Epithelial cell of proximal tubule (primary cell): Measurements from ENCODE around the gene LAMA1. TPM values are rescaled to one million over a fixed set of nuclear protein-coding genes. Genes with fewer than 3 reads are reported as not detected.

Experiments
- DNase-seq: peaks from one replicate; pipeline ENCODE4 v3.0.0-alpha.2; 2011; ENCODE audit warnings: low read depth
- H3K4me3 ChIP-seq: 2 replicates; pipeline ENCODE4 v1.5.1; 2011; ENCODE audit warnings: low read depth, mild to moderate bottlenecking, low read length
- total RNA-seq: library from RNA; depleted of rRNA; stranded (reverse); fragments of >200 nt; gene quantifications from 2 replicates; pipeline ENCODE4 v1.2.3, GENCODE V29; 2015
- TF ChIP-seq, protein P1 (sequence below): conservative IDR thresholded peaks from 2 replicates; pipeline ENCODE4 v1.5.1; 2012; ENCODE audit warnings: low read depth, mild to moderate bottlenecking, low read length

LAMA1 gene, protein sequence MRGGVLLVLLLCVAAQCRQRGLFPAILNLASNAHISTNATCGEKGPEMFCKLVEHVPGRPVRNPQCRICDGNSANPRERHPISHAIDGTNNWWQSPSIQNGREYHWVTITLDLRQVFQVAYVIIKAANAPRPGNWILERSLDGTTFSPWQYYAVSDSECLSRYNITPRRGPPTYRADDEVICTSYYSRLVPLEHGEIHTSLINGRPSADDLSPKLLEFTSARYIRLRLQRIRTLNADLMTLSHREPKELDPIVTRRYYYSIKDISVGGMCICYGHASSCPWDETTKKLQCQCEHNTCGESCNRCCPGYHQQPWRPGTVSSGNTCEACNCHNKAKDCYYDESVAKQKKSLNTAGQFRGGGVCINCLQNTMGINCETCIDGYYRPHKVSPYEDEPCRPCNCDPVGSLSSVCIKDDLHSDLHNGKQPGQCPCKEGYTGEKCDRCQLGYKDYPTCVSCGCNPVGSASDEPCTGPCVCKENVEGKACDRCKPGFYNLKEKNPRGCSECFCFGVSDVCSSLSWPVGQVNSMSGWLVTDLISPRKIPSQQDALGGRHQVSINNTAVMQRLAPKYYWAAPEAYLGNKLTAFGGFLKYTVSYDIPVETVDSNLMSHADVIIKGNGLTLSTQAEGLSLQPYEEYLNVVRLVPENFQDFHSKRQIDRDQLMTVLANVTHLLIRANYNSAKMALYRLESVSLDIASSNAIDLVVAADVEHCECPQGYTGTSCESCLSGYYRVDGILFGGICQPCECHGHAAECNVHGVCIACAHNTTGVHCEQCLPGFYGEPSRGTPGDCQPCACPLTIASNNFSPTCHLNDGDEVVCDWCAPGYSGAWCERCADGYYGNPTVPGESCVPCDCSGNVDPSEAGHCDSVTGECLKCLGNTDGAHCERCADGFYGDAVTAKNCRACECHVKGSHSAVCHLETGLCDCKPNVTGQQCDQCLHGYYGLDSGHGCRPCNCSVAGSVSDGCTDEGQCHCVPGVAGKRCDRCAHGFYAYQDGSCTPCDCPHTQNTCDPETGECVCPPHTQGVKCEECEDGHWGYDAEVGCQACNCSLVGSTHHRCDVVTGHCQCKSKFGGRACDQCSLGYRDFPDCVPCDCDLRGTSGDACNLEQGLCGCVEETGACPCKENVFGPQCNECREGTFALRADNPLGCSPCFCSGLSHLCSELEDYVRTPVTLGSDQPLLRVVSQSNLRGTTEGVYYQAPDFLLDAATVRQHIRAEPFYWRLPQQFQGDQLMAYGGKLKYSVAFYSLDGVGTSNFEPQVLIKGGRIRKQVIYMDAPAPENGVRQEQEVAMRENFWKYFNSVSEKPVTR (N-terminal part only)
- total RNA-seq: 10.1 and 23.2 TPM in 2 replicates

DNA sequence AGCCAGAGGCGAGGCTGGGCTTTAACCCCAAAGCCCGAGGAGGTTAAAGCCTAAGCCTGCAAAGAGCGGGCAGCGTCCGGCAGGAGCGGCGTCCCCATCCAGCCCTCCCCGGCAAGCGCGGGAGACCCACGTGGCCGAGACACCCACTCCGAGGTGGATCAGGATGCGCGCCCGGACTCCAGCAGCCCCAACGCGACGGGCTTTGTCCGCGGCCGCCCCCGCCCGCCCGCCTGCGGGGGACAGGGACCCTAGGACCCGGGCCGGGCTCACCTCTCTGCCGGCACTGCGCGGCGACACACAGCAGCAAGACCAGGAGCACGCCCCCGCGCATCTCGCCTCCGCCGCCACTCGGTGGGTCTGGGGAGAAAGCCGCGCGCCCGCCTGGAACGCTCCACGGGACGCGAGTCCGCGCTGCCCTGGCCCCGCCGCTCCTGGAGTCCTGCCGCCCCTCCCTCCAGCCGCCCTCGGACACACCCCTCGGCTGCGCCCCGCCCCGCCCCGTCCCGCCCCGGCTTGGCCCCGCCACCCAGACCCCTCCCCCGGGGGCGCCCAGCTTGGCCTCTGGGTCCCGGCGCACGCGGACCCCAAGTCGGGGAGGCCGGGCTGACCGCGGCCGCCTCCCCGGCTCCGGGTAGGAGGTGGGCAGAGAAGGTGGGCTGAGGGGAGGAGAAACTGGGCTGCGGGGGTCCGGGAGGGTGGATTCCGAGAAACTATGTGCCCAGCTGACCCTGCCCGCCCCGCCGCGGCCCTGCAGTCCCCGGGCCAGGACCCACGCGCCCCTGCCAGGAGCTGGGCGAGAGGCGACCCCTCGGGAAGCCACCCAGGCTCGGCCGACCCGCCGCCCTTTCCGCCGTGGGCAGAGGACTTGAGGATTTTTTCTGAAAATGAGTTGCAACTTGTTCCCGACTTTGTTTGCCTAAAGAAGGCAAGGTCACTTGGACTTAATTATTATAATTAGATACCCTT lies at the start of gene LAMA1:
Gene LAMA1 (minus strand): TSS at position 408 of the 966 bp plus-strand sequence. CDS start 77 bp downstream, at position 331.
- TF ChIP-seq, protein P1, sequence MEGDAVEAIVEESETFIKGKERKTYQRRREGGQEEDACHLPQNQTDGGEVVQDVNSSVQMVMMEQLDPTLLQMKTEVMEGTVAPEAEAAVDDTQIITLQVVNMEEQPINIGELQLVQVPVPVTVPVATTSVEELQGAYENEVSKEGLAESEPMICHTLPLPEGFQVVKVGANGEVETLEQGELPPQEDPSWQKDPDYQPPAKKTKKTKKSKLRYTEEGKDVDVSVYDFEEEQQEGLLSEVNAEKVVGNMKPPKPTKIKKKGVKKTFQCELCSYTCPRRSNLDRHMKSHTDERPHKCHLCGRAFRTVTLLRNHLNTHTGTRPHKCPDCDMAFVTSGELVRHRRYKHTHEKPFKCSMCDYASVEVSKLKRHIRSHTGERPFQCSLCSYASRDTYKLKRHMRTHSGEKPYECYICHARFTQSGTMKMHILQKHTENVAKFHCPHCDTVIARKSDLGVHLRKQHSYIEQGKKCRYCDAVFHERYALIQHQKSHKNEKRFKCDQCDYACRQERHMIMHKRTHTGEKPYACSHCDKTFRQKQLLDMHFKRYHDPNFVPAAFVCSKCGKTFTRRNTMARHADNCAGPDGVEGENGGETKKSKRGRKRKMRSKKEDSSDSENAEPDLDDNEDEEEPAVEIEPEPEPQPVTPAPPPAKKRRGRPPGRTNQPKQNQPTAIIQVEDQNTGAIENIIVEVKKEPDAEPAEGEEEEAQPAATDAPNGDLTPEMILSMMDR: no peak
- no peak for DNase-seq
- H3K4me3 ChIP-seq: peak within 1 kb of the TSS; percentile 65

DNA sequence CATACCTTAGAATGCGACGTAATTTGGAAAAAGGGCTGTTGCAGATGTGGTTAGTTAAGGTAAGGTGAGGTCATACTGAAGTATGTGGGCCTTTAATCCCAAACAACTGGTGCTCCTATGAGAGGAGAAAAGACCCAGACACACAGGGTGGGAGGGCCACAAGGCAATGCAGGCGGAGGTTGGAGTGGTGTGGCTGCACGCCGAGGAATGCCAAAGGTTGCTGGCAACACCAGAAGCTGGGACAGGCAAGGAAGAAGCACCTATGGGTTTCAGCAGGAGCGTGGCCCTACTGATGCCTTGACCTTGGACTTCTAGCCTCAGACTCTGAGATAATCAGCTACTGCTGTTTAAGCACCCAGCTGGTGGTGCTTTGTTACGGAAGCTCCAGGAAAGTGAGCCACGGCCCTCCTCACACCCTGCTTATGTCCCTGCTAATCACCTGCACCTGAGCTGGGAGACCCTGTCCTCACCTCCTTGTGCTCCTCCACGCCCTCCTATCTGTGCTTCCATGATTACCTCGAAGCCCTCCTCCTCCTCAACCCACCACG lies 48.3 kb upstream of the LAMA1 start:
- H3K4me3 ChIP-seq: no peak overlapping the region
- DNase-seq: no peak
- TF ChIP-seq, protein P1: no peak

DNA sequence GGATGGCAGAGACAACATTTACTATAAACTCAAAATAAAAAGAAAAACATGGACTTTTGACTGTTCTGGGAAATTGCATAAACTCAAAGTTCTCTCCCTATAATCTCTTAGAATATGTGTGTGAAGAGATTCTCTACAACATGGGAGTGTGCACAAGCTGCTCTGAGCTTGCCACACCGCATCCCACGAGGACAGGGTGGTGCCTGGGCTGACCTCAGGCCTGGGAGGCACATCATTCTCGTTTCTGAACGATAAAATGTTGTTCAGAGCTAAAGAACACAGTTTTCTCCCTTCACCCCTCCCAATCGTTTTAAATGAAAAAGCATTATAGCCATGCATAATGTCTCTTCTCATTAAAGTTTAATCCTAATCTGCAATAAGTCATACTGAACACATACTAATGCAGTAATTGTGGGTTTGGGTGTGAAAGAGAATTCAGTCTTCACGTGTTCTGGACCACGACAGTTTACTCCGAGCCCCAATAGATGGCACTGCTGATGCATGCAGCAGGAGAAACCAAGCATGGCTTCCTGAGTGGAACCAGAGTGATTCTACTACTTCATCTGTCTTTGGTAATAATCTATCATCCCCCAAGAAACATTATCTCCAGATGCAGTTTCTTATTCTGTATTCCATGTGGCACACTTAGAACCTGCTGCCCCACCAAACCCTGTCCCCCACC lies 46.9 kb upstream of the LAMA1 start:
- DNase-seq: no peak
- TF ChIP-seq, protein P1: peak; percentile 61
- no peak overlapping the region for H3K4me3 ChIP-seq

DNA sequence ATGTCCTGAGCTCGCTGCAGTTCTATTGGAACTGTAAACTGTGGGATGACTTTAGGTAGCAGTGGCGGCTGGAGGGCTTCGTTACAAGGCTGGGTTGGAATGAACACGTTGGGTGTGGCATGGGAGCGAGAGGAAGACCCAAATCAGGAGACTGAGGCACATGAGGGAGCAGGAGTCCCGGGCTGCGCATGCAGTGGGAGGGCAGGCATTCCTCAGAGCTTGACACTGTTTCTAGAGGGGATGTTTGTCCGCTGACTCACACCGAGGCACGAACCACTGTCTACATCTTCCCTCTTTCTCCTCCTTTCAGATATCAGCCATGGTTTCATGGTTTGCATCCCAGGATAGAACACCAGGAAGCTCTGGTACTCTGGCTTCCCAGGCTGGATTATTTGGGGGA lies 40.6 kb upstream of the LAMA1 start:
- TF ChIP-seq, protein P1: no peak
- no peak overlapping the region for H3K4me3 ChIP-seq
- DNase-seq: no peak

DNA sequence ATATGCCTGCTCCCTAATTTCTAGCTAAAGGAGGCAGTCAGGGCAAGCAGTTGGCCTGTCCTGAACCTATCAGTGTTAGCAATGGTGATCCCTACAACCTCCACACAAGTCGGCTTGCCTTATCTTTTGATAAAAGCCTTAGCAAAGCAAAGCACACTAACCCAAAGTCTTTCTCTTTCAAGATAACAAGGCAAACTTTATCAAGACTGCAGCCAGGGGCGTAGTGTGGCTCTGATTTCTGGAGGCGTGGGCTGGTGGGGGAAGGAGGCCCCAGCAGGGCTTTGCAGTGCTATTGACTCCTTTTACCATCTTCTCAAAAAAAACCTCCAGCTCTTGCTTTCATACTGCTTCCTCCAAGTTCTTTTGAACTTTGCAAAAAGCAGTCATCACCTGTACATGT lies 40.2 kb upstream of the LAMA1 start:
- no peak for DNase-seq
- no peak overlapping the region for H3K4me3 ChIP-seq
- TF ChIP-seq, protein P1: no peak
